A549 (cell line): ENCODE results near the gene CNIH3.

Source experiments
- MAFK ChIP-seq: fragments of 450-650 bp; IDR thresholded peaks from 2 replicates; pipeline ENCODE4 v1.6.1; 2014; ENCODE audit not compliant: partially characterized antibody
- RAD21 ChIP-seq, 2 experiments: fragments of >200 bp in 1 of 2; sonication (Bioruptor Twin) in 1 of 2; formaldehyde crosslinking in 1 of 2; IDR thresholded peaks in 1 of 2; conservative IDR thresholded peaks in 1 of 2; 2 replicates in 1 of 2; 3 replicates in 1 of 2; pipeline ENCODE4 v1.6.1; 2012 to 2018; ENCODE audit warnings: inconsistent platforms in 1 of 2
- TF ChIP-seq, protein P1 (sequence below): fragments of >200 bp; sonication (Bioruptor Twin); formaldehyde crosslinking; IDR thresholded peaks from 3 replicates; pipeline ENCODE4 v1.5.1; 2016

- TF ChIP-seq, protein P1, sequence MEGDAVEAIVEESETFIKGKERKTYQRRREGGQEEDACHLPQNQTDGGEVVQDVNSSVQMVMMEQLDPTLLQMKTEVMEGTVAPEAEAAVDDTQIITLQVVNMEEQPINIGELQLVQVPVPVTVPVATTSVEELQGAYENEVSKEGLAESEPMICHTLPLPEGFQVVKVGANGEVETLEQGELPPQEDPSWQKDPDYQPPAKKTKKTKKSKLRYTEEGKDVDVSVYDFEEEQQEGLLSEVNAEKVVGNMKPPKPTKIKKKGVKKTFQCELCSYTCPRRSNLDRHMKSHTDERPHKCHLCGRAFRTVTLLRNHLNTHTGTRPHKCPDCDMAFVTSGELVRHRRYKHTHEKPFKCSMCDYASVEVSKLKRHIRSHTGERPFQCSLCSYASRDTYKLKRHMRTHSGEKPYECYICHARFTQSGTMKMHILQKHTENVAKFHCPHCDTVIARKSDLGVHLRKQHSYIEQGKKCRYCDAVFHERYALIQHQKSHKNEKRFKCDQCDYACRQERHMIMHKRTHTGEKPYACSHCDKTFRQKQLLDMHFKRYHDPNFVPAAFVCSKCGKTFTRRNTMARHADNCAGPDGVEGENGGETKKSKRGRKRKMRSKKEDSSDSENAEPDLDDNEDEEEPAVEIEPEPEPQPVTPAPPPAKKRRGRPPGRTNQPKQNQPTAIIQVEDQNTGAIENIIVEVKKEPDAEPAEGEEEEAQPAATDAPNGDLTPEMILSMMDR, result no peak
- TF ChIP-seq RAD21 (conservative IDR thresholded peaks at IDR 0.05 in 1 of 2, IDR thresholded peaks at IDR 0.05 in 1 of 2) (no peak), MAFK (no peak)
Observed at GRCh38 chr1:224594851-224595250, 21.3 kb upstream of the CNIH3 start.
